Thyroid gland (tissue), 4 donors: ENCODE data around the gene EIF4A3. TPM values are rescaled to one million over a fixed set of nuclear protein-coding genes. Genes with fewer than 3 reads are reported as not detected.

Experiments used
- DNase-seq, 2 donors: peaks; one replicate each; pipeline ENCODE4 v3.0.0-alpha.2; 2019
- H3K27ac ChIP-seq, 3 donors: fragments of 200-600 bp; sonication (generic); 1 replicate in 2 of 3; 2 replicates in 1 of 3; pipeline ENCODE4 v1.5.1; 2016 to 2019; ENCODE audit warnings: mild to moderate bottlenecking in 1 of 3, moderate library complexity in 1 of 3
- H3K27me3 ChIP-seq: fragments of 200-600 bp; sonication (generic); one replicate; pipeline ENCODE4 v1.5.1; 2019
- H3K36me3 ChIP-seq, 2 donors: fragments of 200-600 bp; sonication (generic); one replicate each; pipeline ENCODE4 v1.5.1; 2016 to 2019
- H3K4me1 ChIP-seq, 2 donors: fragments of 200-600 bp; sonication (generic); one replicate each; pipeline ENCODE4 v1.5.1; 2017 to 2019
- H3K4me3 ChIP-seq, 3 donors: fragments of 200-600 bp; sonication (generic); replicated peaks in 1 of 3; 1 replicate in 2 of 3; 2 replicates in 1 of 3; pipeline ENCODE4 v1.5.1; 2016; ENCODE audit warnings: mild to moderate bottlenecking in 1 of 3
- H3K9me3 ChIP-seq: fragments of 200-600 bp; sonication (generic); one replicate; pipeline ENCODE4 v1.5.1; 2017
- CTCF ChIP-seq, 6 experiments: fragments of 200-600 bp in 3 of 6; fragments of 450-650 bp in 3 of 6; sonication (generic) in 3 of 6; IDR thresholded peaks; one replicate each; pipeline ENCODE4 v1.5.1; 2016 to 2019; ENCODE audit warnings: antibody characterized with exemption in 6 of 6, mild to moderate bottlenecking in 2 of 6, inconsistent platforms in 1 of 6, moderate library complexity in 1 of 6
- POLR2A ChIP-seq, 2 donors: fragments of 450-650 bp; IDR thresholded peaks; one replicate each; pipeline ENCODE4 v1.6.1; 2017; ENCODE audit warnings: antibody characterized with exemption in 2 of 2, mild to moderate bottlenecking in 2 of 2, moderate library complexity in 1 of 2
- WGBS, 2 donors: methylation state at CpG; one replicate each; pipeline ENCODE4 v1.1.5; 2017; 5-methylcytosine and 5-hydroxymethylcytosine counted together
- intact Hi-C: fragments of 100-400 bp; cut with DNase I; formaldehyde crosslinking; loops from one replicate; pipeline ENCODE4 v1.15.1; 2023
- total RNA-seq, 4 donors: library from RNA; depleted of rRNA; stranded (reverse); fragments of >200 nt; gene quantifications; one replicate each; pipeline ENCODE4 v1.2.3, GENCODE V29; 2016

Gene EIF4A3
- total RNA-seq, 4 donors from 2014 or later = 42.9 to 79.8 (median 47.4) TPM

- TF ChIP-seq CTCF (IDR thresholded peaks at IDR 0.05) (no peak), POLR2A (IDR thresholded peaks at IDR 0.05) (no peak)
- intact Hi-C loops = no loop called here
- no peak overlapping the region for H3K27ac ChIP-seq
- no peaks in the 10 kb centered on the region for H3K36me3 ChIP-seq
- no peaks in the 10 kb centered on the region for H3K27me3 ChIP-seq
- no peaks in the 10 kb centered on the region for H3K4me1 ChIP-seq
- H3K4me3 ChIP-seq = no peak overlapping the region
- no peaks in the 10 kb centered on the region for H3K9me3 ChIP-seq
- no peak for DNase-seq
- WGBS, 2 donors = 87 to 89% methylated on average over 21 to 27 of the region's 30 CpGs
Observed at GRCh38 chr17:80182118-80182844, 35.4 kb upstream of the EIF4A3 start.

- intact Hi-C loops = no loop called here
- DNase-seq = no peak
- 86 to 93% methylated on average over 17 of the region's 17 CpGs for WGBS, 2 donors
- no peaks in the 10 kb centered on the region for H3K9me3 ChIP-seq
- TF ChIP-seq POLR2A (IDR thresholded peaks at IDR 0.05) (no peak), CTCF (IDR thresholded peaks at IDR 0.05) (no peak)
- no peak overlapping the region for H3K4me3 ChIP-seq
- H3K36me3 ChIP-seq = no peaks in the 10 kb centered on the region
- no peaks in the 10 kb centered on the region for H3K4me1 ChIP-seq
- H3K27me3 ChIP-seq = no peaks in the 10 kb centered on the region
- no peak overlapping the region for H3K27ac ChIP-seq
Observed at GRCh38 chr17:80181431-80181830, 34.5 kb upstream of the EIF4A3 start.

- DNase-seq = no peak
- Histone ChIP-seq H3K9me3 (no peaks in the 10 kb centered on the region), H3K4me3 (no peak overlapping the region), H3K27ac (no peak overlapping the region), H3K27me3 (no peaks in the 10 kb centered on the region), H3K36me3 (no peaks in the 10 kb centered on the region), H3K4me1 (no peaks in the 10 kb centered on the region)
- TF ChIP-seq POLR2A (IDR thresholded peaks at IDR 0.05) = no peak
- TF ChIP-seq CTCF (IDR thresholded peaks at IDR 0.05) = no peak
- WGBS, 2 donors = 61 to 81% methylated on average over 10 to 11 of the region's 14 CpGs
- intact Hi-C loops = no loop called here
Observed at GRCh38 chr17:80180192-80180591, 33.3 kb upstream of the EIF4A3 start.

- 88% methylated on average over 19 to 21 of the region's 21 CpGs for WGBS, 2 donors
- Histone ChIP-seq H3K27ac (no peak overlapping the region), H3K36me3 (no peaks in the 10 kb centered on the region), H3K4me1 (no peaks in the 10 kb centered on the region), H3K4me3 (no peak overlapping the region), H3K27me3 (no peaks in the 10 kb centered on the region), H3K9me3 (no peaks in the 10 kb centered on the region)
- intact Hi-C loops = no loop called here
- no peak for DNase-seq
- no peak for TF ChIP-seq POLR2A (IDR thresholded peaks at IDR 0.05)
- TF ChIP-seq CTCF (IDR thresholded peaks at IDR 0.05) = no peak
Observed at GRCh38 chr17:80177986-80178595, 31.2 kb upstream of the EIF4A3 start.

- no peak overlapping the region for H3K27ac ChIP-seq
- no peak for TF ChIP-seq CTCF (IDR thresholded peaks at IDR 0.05)
- TF ChIP-seq POLR2A (IDR thresholded peaks at IDR 0.05) = no peak
- no peaks in the 10 kb centered on the region for H3K4me1 ChIP-seq
- no peaks in the 10 kb centered on the region for H3K9me3 ChIP-seq
- no peaks in the 10 kb centered on the region for H3K36me3 ChIP-seq
- no peaks in the 10 kb centered on the region for H3K27me3 ChIP-seq
- no peak overlapping the region for H3K4me3 ChIP-seq
- intact Hi-C loops = no loop called here
- DNase-seq = no peak
- WGBS, 2 donors = 84 to 92% methylated on average over 11 of the region's 11 CpGs
Observed at GRCh38 chr17:80176757-80177156, 29.8 kb upstream of the EIF4A3 start.
